ENCODE results near the gene WBP1. TPM values are rescaled to one million over a fixed set of nuclear protein-coding genes. Genes with fewer than 3 reads are reported as not detected.
A peak's percentile ranks its signal among the peaks of the same experiment; 100 is the strongest.
"Not testable (repeated sequence)": the region's sequence is repeated elsewhere in the genome, so short reads cannot be mapped to it uniquely, and the experiment has no call there.

WBP1 gene
- total RNA-seq, 4 donors from 2014 or later, result 46.2 to 81.3 (median 59.9) TPM

DNA sequence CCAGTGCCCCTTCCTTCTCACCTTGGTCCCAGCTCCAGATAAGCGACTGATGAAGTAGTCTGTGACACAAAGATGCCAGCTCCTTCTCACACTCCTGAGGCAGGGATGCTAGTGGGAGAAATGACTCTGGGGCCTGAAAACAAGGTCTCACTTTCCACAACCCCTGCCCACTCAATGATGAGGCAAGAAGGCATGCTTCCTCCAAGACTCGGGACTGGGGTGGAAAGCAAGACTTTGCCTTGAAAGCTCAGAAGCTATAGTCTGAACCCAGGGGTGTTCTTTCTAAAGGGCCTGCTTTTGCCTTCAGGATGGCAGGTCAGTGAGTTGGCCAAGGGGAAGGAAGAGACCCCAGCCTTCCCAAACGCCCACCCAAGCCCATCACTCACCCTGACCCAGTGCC lies 23.2 kb downstream of the WBP1 start:
- no peaks in the 10 kb centered on the region for H3K9me3 ChIP-seq
- no peaks in the 10 kb centered on the region for H3K27me3 ChIP-seq
- H3K4me3 ChIP-seq, result peak overlapping the region; percentile 77 to 87 (median 80)
- H3K27ac ChIP-seq, result peak overlapping the region in 2 of 4 donors; percentile 93
- H3K36me3 ChIP-seq, result peaks cover 0 to 47% (median 0%) of the 10 kb centered on the region in 3 donors
- TF ChIP-seq, protein P1, sequence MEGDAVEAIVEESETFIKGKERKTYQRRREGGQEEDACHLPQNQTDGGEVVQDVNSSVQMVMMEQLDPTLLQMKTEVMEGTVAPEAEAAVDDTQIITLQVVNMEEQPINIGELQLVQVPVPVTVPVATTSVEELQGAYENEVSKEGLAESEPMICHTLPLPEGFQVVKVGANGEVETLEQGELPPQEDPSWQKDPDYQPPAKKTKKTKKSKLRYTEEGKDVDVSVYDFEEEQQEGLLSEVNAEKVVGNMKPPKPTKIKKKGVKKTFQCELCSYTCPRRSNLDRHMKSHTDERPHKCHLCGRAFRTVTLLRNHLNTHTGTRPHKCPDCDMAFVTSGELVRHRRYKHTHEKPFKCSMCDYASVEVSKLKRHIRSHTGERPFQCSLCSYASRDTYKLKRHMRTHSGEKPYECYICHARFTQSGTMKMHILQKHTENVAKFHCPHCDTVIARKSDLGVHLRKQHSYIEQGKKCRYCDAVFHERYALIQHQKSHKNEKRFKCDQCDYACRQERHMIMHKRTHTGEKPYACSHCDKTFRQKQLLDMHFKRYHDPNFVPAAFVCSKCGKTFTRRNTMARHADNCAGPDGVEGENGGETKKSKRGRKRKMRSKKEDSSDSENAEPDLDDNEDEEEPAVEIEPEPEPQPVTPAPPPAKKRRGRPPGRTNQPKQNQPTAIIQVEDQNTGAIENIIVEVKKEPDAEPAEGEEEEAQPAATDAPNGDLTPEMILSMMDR (IDR thresholded peaks at IDR 0.05), result no peak
- TF ChIP-seq POLR2A (IDR thresholded peaks at IDR 0.05), result no peak
- H3K4me1 ChIP-seq, result peaks cover 0 to 40% (median 13%) of the 10 kb centered on the region in 4 donors
- DNase-seq, result no peak

DNA sequence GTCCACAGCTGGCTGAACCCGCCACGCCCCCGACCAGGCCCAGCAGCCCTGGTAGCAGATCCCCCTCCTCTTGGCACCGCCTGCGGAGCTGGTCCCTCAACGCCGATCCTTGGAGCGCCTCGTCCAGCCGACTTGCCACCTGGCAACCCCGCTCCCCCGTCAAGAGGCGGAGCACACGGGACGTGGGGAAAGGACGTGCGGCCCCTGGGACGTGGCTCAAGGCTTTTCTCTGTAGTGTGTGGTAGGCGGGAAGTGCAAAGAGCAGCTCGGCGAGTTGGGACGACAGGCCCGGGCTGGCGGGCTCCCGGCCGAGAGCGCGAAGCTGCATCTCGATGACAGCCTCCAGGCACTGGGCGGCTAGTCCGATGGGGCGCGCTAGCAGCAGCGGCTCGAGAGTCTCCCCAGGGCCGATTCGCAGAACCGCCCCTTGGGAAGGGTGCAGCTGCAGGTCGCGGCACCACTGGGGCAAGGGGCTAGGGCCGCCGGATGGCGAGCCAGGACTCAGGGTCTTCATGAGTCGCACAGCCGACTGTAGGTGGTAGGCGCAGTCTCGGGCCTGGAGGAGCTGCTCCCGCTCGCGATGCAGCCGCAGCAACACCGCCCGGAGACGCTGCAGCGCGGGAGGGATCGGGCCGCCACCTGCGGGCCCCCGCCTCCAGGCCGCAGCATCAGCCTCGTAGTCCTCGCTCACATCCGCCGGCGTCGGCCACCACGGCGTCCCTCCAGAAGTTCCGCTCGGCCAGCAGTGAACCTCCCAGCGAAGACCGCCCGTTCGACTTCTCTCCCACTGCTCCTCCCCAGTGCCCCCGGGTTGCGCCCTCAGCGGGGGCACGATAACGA lies 23.9 kb downstream of the WBP1 start:
- H3K27ac ChIP-seq, result peak overlapping the region; percentile 86 to 93 (median 92)
- no peaks in the 10 kb centered on the region for H3K27me3 ChIP-seq
- no peak for TF ChIP-seq POLR2A (IDR thresholded peaks at IDR 0.05)
- TF ChIP-seq, protein P1 (IDR thresholded peaks at IDR 0.05), result no peak
- DNase-seq, result no peak
- H3K36me3 ChIP-seq, result peaks cover 0 to 43% (median 0%) of the 10 kb centered on the region in 3 donors
- peak overlapping the region; percentile 77 to 87 (median 80) for H3K4me3 ChIP-seq
- no peaks in the 10 kb centered on the region for H3K9me3 ChIP-seq
- H3K4me1 ChIP-seq, result peaks cover 0 to 36% (median 13%) of the 10 kb centered on the region in 4 donors

DNA sequence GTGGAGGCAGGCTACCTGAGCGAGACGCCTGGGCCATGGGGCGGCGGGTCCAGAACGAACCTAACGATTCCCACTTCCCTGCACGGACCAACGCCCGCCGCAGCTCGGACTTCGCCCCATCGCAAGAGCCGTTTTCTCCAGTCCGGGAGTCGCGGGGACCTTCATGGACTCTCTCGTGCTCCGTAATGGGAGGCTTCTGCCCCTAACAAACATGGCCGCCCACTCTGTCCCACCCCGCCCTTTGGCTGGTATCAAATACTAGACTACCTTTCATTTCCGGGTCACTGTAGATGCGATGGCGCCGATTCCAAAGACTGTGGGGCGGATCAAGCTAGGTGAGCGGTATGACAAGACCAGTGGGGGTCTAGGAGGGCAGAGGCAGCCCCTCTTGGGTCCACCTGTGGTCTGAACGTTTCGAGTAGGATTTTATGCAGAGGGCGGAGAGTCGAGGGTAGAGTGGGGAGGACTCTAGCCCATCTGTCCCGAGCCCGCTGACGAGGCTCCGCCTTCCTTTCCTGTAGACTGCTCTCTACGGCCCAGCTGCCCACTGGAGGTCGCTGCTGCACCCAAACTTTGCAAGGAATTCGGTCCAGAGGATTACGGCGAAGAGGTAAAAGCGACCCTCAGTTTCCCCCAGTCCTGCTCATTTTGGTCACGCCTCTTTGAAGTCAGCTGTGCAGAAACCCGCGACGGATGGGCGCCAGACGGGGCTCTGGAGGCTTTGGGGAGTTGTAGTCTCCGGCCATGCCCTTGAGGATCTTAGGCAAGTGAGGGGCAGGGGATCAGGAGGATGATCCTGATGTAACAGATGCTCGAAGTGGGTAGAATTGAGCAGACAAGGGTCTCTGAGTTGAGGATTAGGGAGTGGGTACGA lies 24.8 kb downstream of the WBP1 start, which contains the start of the genes CCDC142 and TTC31:
TSS of gene CCDC142 (minus strand) at position 198 of the 874 bp plus-strand sequence. CDS start at position 37, 161 bp downstream.
TSS of gene TTC31 (plus strand) at position 281 of the 874 bp plus-strand sequence. CDS start at position 296, 15 bp downstream.
- peak; percentile 96 to 99 (median 97) for DNase-seq
- Histone ChIP-seq H3K27me3 (no peaks in the 10 kb centered on the region), H3K36me3 (peaks cover 0 to 44% (median 0%) of the 10 kb centered on the region in 3 donors), H3K27ac (peak within 1 kb of the TSS; percentile 86 to 93 (median 92)), H3K4me1 (peaks cover 0 to 31% (median 13%) of the 10 kb centered on the region in 4 donors), H3K9me3 (no peaks in the 10 kb centered on the region), H3K4me3 (peak within 1 kb of the TSS; percentile 77 to 87 (median 80))
- TF ChIP-seq, protein P1 (IDR thresholded peaks at IDR 0.05), result peak; percentile 73 to 94 (median 90)
- peak; percentile 56 to 63 for TF ChIP-seq POLR2A (IDR thresholded peaks at IDR 0.05)

DNA sequence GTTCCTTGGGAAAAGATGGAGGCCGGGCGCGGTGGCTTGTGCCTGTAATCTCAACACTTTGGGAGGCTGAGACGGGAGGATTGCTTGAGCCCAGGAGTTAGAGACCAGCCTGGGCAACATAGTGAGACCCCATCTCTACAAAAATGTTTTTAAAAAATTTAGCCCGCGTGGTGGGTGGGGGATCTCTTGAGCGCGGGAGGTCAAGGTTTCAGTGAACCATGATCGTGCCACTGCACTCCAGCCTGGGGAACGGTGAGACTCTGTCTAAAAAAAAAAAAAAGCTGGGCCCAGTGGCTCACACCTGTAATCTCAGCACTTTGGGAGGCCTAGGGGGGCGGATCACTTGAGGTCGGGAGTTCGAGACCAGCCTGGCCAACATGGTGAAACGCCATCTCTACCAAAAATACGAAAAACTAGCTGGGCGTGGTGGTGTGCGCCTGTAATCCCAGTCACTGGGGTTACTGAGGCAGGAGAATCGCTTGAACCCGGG lies 25.5 kb downstream of the WBP1 start:
- not testable (repeated sequence) for H3K27me3 ChIP-seq, DNase-seq, H3K9me3 ChIP-seq
- Histone ChIP-seq H3K4me1 (peaks cover 3 to 31% (median 13%) of the 10 kb centered on the region in 4 donors), H3K36me3 (peaks cover 0 to 43% (median 0%) of the 10 kb centered on the region in 3 donors), H3K27ac (peak overlapping the region in 3 of 4 donors; percentile 86 to 93 (median 92)), H3K4me3 (peak overlapping the region; percentile 77 to 87 (median 80))

DNA sequence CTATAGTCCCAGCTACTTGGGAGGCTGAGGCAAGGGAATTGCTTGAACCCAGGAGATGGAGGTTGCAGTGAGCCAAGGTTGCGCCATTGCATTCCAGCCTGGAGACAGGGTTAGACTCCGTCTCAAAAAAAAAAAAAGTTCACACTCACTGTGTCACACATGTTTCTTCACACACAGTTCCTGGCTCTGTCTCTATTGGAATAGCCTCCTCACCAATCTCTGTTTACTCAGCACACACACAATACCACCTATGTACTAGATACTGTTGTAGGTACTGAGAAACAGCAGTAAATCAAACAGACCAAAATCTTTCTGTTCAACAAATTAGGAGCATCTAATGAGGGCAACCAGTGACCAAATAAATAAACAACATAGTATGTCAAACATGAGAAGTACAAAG lies 27.9 kb downstream of the WBP1 start:
- H3K27me3 ChIP-seq, result no peaks in the 10 kb centered on the region
- H3K4me1 ChIP-seq, result peaks cover 3 to 28% (median 12%) of the 10 kb centered on the region in 4 donors
- DNase-seq, result no peak
- no peak overlapping the region for H3K4me3 ChIP-seq
- no peak overlapping the region for H3K27ac ChIP-seq
- no peak for TF ChIP-seq POLR2A (IDR thresholded peaks at IDR 0.05)
- TF ChIP-seq, protein P1 (IDR thresholded peaks at IDR 0.05), result no peak
- H3K36me3 ChIP-seq, result peaks cover 0 to 43% (median 0%) of the 10 kb centered on the region in 3 donors
- no peaks in the 10 kb centered on the region for H3K9me3 ChIP-seq

All from Peyer's patch (tissue), 4 donors.